Tibial nerve (tissue), 4 donors: Measurements from ENCODE around the gene TRIM41. TPM values are rescaled to one million over a fixed set of nuclear protein-coding genes. Genes with fewer than 3 reads are reported as not detected.

ENCODE experiments used
- DNase-seq, 2 donors: peaks; one replicate each; pipeline ENCODE4 v3.0.0-alpha.2; 2019; ENCODE audit warnings: low spot score in 2 of 2
- H3K27ac ChIP-seq, 4 donors: fragments of 200-600 bp; sonication (generic) in 3 of 4; one replicate each; pipeline ENCODE4 v1.5.1; 2017 to 2019; ENCODE audit warnings: mild to moderate bottlenecking in 1 of 4
- H3K27me3 ChIP-seq, 2 donors: fragments of 200-600 bp; sonication (generic) in 1 of 2; one replicate each; pipeline versions ENCODE4 v1.5.1 to v1.6.0; 2017 to 2019
- H3K36me3 ChIP-seq, 3 donors: fragments of 200-600 bp; sonication (generic); one replicate each; pipeline ENCODE4 v1.5.1; 2018 to 2019
- H3K4me1 ChIP-seq, 4 donors: fragments of 200-600 bp; sonication (generic) in 3 of 4; one replicate each; pipeline ENCODE4 v1.5.1; 2017 to 2019
- H3K4me3 ChIP-seq, 4 donors: fragments of 200-600 bp; sonication (generic) in 3 of 4; one replicate each; pipeline ENCODE4 v1.5.1; 2017 to 2019; ENCODE audit warnings: mild to moderate bottlenecking in 1 of 4, moderate library complexity in 1 of 4
- H3K9me3 ChIP-seq, 4 donors: fragments of 200-600 bp; sonication (generic) in 3 of 4; one replicate each; pipeline ENCODE4 v1.5.1; 2017 to 2019
- EP300 ChIP-seq, 2 donors: sonication (generic); formaldehyde crosslinking; IDR thresholded peaks; one replicate each; pipeline ENCODE4 v1.6.1; 2017; ENCODE audit warnings: antibody characterized with exemption in 2 of 2, mild to moderate bottlenecking in 1 of 2
- POLR2A ChIP-seq, 2 donors: fragments of 450-650 bp; IDR thresholded peaks; one replicate each; pipeline ENCODE4 v1.6.1; 2017; ENCODE audit warnings: antibody characterized with exemption in 2 of 2, mild to moderate bottlenecking in 2 of 2, moderate library complexity in 2 of 2
- WGBS, 2 donors: methylation state at CpG; one replicate each; pipeline ENCODE4 v1.1.5; 2018; 5-methylcytosine and 5-hydroxymethylcytosine counted together
- total RNA-seq, 4 donors: library from RNA; depleted of rRNA; stranded (reverse); fragments of >200 nt; gene quantifications; one replicate each; pipeline ENCODE4 v1.1.0, GENCODE V29; 2016
- TF ChIP-seq, protein P1 (sequence below), 5 experiments: fragments of 200-600 bp in 3 of 5; fragments of 450-650 bp in 2 of 5; sonication (generic) in 3 of 5; IDR thresholded peaks; one replicate each; pipeline ENCODE4 v1.5.1; 2016 to 2019; ENCODE audit warnings: antibody characterized with exemption in 5 of 5, mild to moderate bottlenecking in 3 of 5, moderate library complexity in 2 of 5

TRIM41 gene
- total RNA-seq, 4 donors from 2014 or later, result 17.9 to 25.7 (median 22.7) TPM

DNA sequence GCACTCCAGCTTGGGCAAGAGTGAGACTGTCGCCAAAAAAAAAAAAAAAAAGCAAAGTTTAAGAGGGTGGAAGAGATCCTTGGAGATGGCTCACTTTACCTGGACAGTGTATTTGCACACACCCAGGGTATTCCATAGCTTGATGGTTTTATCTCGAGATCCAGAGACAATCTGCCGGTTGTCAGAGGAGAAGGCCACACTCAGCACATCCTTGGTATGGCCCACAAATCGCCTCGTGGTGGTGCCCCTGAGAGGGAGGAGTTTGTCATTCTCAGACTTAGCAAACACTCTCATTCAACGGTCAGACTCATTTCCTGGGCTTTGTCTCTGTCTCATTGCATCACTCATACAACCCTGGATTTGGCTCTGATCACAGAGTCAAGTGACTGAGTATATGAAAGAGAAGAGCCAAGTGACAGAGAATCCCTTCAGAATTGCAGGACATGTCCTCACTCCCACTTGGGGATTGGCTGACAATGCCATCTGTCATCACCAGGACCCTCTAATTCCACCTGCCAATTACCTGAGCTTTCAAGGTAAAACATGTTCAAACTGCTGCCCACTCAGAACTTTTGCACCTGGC lies 18.4 kb downstream of the TRIM41 start:
- H3K4me1 ChIP-seq, result peaks cover 3 to 53% (median 33%) of the 10 kb centered on the region in 4 donors
- DNase-seq, result no peak
- 46 to 47% methylated on average over 6 of the region's 6 CpGs for WGBS, 2 donors
- TF ChIP-seq EP300 (IDR thresholded peaks at IDR 0.05) (no peak), POLR2A (IDR thresholded peaks at IDR 0.05) (no peak)
- TF ChIP-seq, protein P1, sequence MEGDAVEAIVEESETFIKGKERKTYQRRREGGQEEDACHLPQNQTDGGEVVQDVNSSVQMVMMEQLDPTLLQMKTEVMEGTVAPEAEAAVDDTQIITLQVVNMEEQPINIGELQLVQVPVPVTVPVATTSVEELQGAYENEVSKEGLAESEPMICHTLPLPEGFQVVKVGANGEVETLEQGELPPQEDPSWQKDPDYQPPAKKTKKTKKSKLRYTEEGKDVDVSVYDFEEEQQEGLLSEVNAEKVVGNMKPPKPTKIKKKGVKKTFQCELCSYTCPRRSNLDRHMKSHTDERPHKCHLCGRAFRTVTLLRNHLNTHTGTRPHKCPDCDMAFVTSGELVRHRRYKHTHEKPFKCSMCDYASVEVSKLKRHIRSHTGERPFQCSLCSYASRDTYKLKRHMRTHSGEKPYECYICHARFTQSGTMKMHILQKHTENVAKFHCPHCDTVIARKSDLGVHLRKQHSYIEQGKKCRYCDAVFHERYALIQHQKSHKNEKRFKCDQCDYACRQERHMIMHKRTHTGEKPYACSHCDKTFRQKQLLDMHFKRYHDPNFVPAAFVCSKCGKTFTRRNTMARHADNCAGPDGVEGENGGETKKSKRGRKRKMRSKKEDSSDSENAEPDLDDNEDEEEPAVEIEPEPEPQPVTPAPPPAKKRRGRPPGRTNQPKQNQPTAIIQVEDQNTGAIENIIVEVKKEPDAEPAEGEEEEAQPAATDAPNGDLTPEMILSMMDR (IDR thresholded peaks at IDR 0.05), result no peak
- H3K9me3 ChIP-seq, result no peaks in the 10 kb centered on the region
- H3K4me3 ChIP-seq, result peak overlapping the region in 2 of 4 donors; percentile 60 to 88
- peak overlapping the region in 3 of 4 donors; percentile 97 to 99 (median 99) for H3K27ac ChIP-seq
- H3K36me3 ChIP-seq, result peaks cover 25 to 57% (median 32%) of the 10 kb centered on the region in 3 donors
- no peaks in the 10 kb centered on the region for H3K27me3 ChIP-seq

- no peak for DNase-seq
- 32 to 37% methylated on average over 6 of the region's 6 CpGs for WGBS, 2 donors
- Histone ChIP-seq H3K27ac (peak overlapping the region; percentile 88 to 99 (median 98)), H3K4me1 (peaks cover 3 to 53% (median 33%) of the 10 kb centered on the region in 4 donors), H3K9me3 (no peaks in the 10 kb centered on the region), H3K4me3 (peak overlapping the region; percentile 60 to 90 (median 87)), H3K36me3 (peaks cover 24 to 52% (median 27%) of the 10 kb centered on the region in 3 donors), H3K27me3 (no peaks in the 10 kb centered on the region)
- TF ChIP-seq EP300 (IDR thresholded peaks at IDR 0.05) (no peak), POLR2A (IDR thresholded peaks at IDR 0.05) (no peak)
- TF ChIP-seq, protein P1 (IDR thresholded peaks at IDR 0.05), result no peak
Observed at GRCh38 chr5:181242031-181242451, 19.0 kb downstream of the TRIM41 start.

DNA sequence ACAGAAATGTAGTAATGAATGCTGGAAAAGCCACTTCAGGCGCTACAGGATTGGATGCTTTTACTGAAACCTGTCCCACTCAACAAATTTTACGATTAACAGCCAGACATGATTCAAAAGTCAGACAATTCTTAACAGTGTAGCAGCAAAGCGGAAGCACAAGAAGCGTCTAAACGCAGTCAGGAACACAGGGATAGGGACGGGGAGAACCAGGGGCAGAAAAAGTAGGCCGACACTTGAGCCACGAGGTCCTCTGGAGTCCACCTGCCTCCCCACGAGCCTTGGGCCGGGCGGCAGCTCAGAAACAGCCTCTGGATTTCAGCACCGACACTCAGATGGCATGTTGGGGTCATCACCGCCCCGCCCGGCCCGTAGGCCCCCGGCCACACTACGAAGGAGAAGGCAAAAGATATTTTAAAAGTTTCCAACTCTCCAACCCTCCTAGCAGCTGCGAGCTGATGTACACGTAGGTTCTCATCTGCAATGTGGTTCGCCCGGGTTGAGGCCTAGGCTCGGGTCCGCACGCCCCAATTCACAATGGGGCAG lies 20.0 kb downstream of the TRIM41 start:
- peaks cover 16 to 41% (median 19%) of the 10 kb centered on the region in 3 donors for H3K36me3 ChIP-seq
- 1 to 2% methylated on average over 25 of the region's 25 CpGs for WGBS, 2 donors
- no peak for DNase-seq
- H3K4me3 ChIP-seq, result peak overlapping the region; percentile 60 to 90 (median 87)
- H3K27ac ChIP-seq, result peak overlapping the region; percentile 88 to 99 (median 98)
- H3K27me3 ChIP-seq, result no peaks in the 10 kb centered on the region
- H3K4me1 ChIP-seq, result peaks cover 3 to 59% (median 38%) of the 10 kb centered on the region in 4 donors
- TF ChIP-seq, protein P1 (IDR thresholded peaks at IDR 0.05), result no peak
- TF ChIP-seq POLR2A (IDR thresholded peaks at IDR 0.05) (no peak), EP300 (IDR thresholded peaks at IDR 0.05) (no peak)
- H3K9me3 ChIP-seq, result no peaks in the 10 kb centered on the region

DNA sequence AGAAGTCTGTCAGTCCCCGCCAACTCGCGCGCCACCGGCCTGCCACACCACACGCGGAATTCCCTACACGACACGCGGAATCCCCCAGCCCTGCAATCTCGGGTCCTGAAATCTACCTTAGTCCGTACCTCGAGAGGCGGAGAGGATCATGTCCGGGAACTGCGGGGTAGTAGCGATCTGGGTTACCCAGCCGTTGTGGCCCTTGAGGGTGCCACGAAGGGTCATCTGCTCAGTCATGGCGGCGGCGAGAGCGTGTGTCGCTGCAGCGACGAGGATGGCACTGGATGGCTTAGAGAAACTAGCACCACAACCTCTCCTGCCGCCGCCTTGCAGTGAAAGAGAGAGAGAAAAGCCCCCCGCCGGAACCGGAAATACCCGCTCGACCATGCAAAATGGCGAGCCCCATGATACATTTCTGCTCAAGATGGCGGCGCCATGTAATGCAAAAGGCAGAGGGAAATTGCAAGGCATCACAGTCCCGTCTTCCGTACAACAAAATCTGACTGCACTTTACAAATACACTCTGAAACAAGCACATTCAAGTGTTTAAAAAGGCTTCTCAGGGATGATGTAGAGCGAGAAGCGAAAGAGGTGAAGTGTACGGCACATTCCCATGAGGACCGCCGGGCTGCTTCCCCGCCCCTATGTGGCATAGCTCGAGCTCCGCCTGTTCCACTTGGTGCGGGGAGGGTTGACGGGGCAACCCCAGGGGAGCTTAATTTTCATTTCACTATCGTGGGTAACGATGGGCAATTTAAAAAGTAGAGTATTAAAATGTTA lies 20.7 kb downstream of the TRIM41 start, which contains the start of gene RACK1:
RACK1 (minus strand) TSS at position 343 of the 780 bp plus-strand sequence; CDS start at position 237, 106 bp downstream.
- Histone ChIP-seq H3K27me3 (no peaks in the 10 kb centered on the region), H3K9me3 (no peaks in the 10 kb centered on the region), H3K27ac (peak within 1 kb of the TSS; percentile 88 to 99 (median 98)), H3K4me1 (peaks cover 3 to 65% (median 45%) of the 10 kb centered on the region in 4 donors), H3K36me3 (peaks cover 10 to 34% (median 16%) of the 10 kb centered on the region in 3 donors), H3K4me3 (peak within 1 kb of the TSS; percentile 60 to 90 (median 87))
- DNase-seq, result peak; percentile 72 to 86
- TF ChIP-seq POLR2A (IDR thresholded peaks at IDR 0.05) (peak; percentile 20 to 42), EP300 (IDR thresholded peaks at IDR 0.05) (peak; percentile 11 to 90)
- TF ChIP-seq, protein P1 (IDR thresholded peaks at IDR 0.05), result peak in 1 of 5 experiments; percentile 19
- 1 to 2% methylated on average over 50 of the region's 50 CpGs for WGBS, 2 donors
